ENCODE measurements around the gene ID3. TPM values are rescaled to one million over a fixed set of nuclear protein-coding genes. Genes with fewer than 3 reads are reported as not detected.

Gene ID3
- total RNA-seq, 1 donor: 47.3 TPM

- H3K4me3 ChIP-seq (ENCODE audit: low read length): no peak overlapping the region
- H3K9me3 ChIP-seq (ENCODE audit: low read depth, low read length): no peaks in the 10 kb centered on the region
- H3K27me3 ChIP-seq (ENCODE audit: insufficient read depth, low read length): no peaks in the 10 kb centered on the region
- H3K4me1 ChIP-seq (ENCODE audit: insufficient read depth, low read length): peaks cover 9% of the 10 kb centered on the region
Measured at GRCh38 chr1:23517581-23517980, 41.7 kb downstream of the ID3 start.

GRCh38 chr1:23515905-23516304 lies 43.4 kb downstream of the ID3 start:
- H3K4me3 ChIP-seq (ENCODE audit: low read length): no peak overlapping the region
- H3K9me3 ChIP-seq (ENCODE audit: low read depth, low read length): no peaks in the 10 kb centered on the region
- no peaks in the 10 kb centered on the region for H3K4me1 ChIP-seq (ENCODE audit: insufficient read depth, low read length)
- H3K27me3 ChIP-seq (ENCODE audit: insufficient read depth, low read length): no peaks in the 10 kb centered on the region

GRCh38 chr1:23514111-23514679 lies 45.1 kb downstream of the ID3 start:
- no peaks in the 10 kb centered on the region for H3K4me1 ChIP-seq (ENCODE audit: insufficient read depth, low read length)
- H3K27me3 ChIP-seq (ENCODE audit: insufficient read depth, low read length): no peaks in the 10 kb centered on the region
- no peak overlapping the region for H3K4me3 ChIP-seq (ENCODE audit: low read length)
- no peaks in the 10 kb centered on the region for H3K9me3 ChIP-seq (ENCODE audit: low read depth, low read length)

DNA sequence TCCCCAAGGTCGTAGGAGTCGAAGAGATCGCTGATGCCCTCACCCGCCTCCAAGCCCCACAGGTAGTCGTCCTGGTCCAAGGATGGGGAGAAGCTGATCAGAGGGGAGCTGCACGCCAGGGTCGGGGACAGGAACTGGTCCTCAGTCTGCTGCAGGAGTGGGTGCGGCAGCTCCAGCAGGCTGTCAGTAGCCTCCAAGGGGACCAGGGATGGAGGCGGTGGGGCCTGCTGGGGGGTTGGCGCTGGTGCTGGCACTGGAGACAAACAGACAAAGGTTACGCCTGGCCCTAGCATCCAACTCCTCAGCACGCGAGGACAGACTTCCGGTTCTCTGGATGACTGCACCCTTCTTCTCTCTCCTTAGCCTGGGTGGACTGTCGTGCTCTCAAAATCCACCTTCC lies 49.4 kb downstream of the ID3 start:
- Histone ChIP-seq H3K4me1 (ENCODE audit: insufficient read depth, low read length) (no peaks in the 10 kb centered on the region), H3K27me3 (ENCODE audit: insufficient read depth, low read length) (no peaks in the 10 kb centered on the region), H3K9me3 (ENCODE audit: low read depth, low read length) (no peaks in the 10 kb centered on the region), H3K4me3 (ENCODE audit: low read length) (no peak overlapping the region)

Other genes starting within 250 kb of the ID3 start
- 81.9 TPM for gene HNRNPR, start 215.2 kb downstream of the ID3 start, total RNA-seq
- 4.5 TPM for gene ZNF436, start 189.7 kb downstream of the ID3 start, total RNA-seq
- gene TCEA3, start 134.8 kb downstream of the ID3 start, total RNA-seq: 19.2 TPM
- gene ASAP3, start 75.3 kb downstream of the ID3 start, total RNA-seq: 0.42 TPM
- gene E2F2, start 28.3 kb downstream of the ID3 start, total RNA-seq: 2.7 TPM
- gene RPL11, start 132.3 kb upstream of the ID3 start, total RNA-seq: 2,123 TPM
- 42.1 TPM for gene ELOA, start 184.0 kb upstream of the ID3 start, total RNA-seq
- gene PITHD1, start 218.9 kb upstream of the ID3 start, total RNA-seq: 63.8 TPM
- gene LYPLA2, start 231.6 kb upstream of the ID3 start, total RNA-seq: 14.7 TPM
- 4.4 TPM for gene GALE, start 241.3 kb upstream of the ID3 start, total RNA-seq